Activated CD8-positive, alpha-beta T cell treated with anti-CD3 and anti-CD28 coated beads, Interleukin-2, amount 10 ng/mL, durations not matched to agents 7 days and 5 days (primary cell): ENCODE data around the gene SPAG9. TPM values are rescaled to one million over a fixed set of nuclear protein-coding genes. Genes with fewer than 3 reads are reported as not detected.

ENCODE experiments used
- ATAC-seq: fragments of 150-1000 bp; cut with Tn5 transposase; one replicate; pipeline ENCODE4 v1.10.0; 2021; ENCODE audit warnings: moderate library complexity
- CTCF ChIA-PET: fragments of 350-600 bp; sonication (Branson Sonifier 250); formaldehyde crosslinking; loops from one replicate; lab custom pipeline; 2021; ENCODE audit warnings: antibody characterized with exemption; lab: Charles Lee
- POLR2A ChIA-PET: fragments of 350-600 bp; sonication (Branson Sonifier 250); formaldehyde crosslinking; loops from one replicate; lab custom pipeline; 2021; ENCODE audit warnings: antibody characterized with exemption; lab: Charles Lee
- DNase-seq: peaks from one replicate; pipeline ENCODE4 v3.0.0-alpha.2; 2020
- H3K27ac Mint-ChIP-seq: one replicate; pipeline ENCODE4 v1.8.0; 2021; ENCODE audit warnings: mild to moderate bottlenecking, mixed read lengths
- H3K27me3 Mint-ChIP-seq: one replicate; pipeline ENCODE4 v1.8.0; 2021; ENCODE audit warnings: low read depth, mixed read lengths
- H3K36me3 Mint-ChIP-seq: one replicate; pipeline ENCODE4 v1.8.0; 2021; ENCODE audit warnings: low read depth, mixed read lengths
- H3K4me1 Mint-ChIP-seq: one replicate; pipeline ENCODE4 v1.8.0; 2021; ENCODE audit warnings: low read depth, mixed read lengths
- H3K4me3 Mint-ChIP-seq: one replicate; pipeline ENCODE4 v1.8.0; 2021; ENCODE audit warnings: mild to moderate bottlenecking, mixed read lengths
- H3K9me3 Mint-ChIP-seq: one replicate; pipeline ENCODE4 v1.8.0; 2022; ENCODE audit warnings: mixed read lengths; ENCODE audit not compliant: insufficient read depth
- total RNA-seq, 2 experiments: library from RNA; stranded (reverse); gene quantifications; one replicate each; pipeline ENCODE4 v1.2.3, GENCODE V29; 2021

SPAG9 gene
- total RNA-seq, 2 experiments from 2014 or later, result 39.2 to 42.1 TPM

- CTCF ChIA-PET, result interaction anchor here (2.8 kb wide), 1 partner anchor 64 kb away, joined by 12 read pairs; no protein-coding TSS in a partner anchor
- Mint-ChIP-seq H3K36me3 (peaks cover 1% of the 10 kb centered on the region), H3K4me1 (peaks cover 72% of the 10 kb centered on the region), H3K27ac (peak overlapping the region; percentile 17), H3K4me3 (no peak overlapping the region), H3K27me3 (peaks cover 3% of the 10 kb centered on the region), H3K9me3 (no peaks in the 10 kb centered on the region)
- POLR2A ChIA-PET, result interaction anchor here (0.6 to 10.9 kb wide), 2 partner anchors 50 to 56 kb away, joined by 3 to 109 read pairs; partner anchors contain the start of gene TOB1
- no peak for DNase-seq
- no peak for ATAC-seq
Observed at GRCh38 chr17:50916026-50916707, 204.5 kb downstream of the SPAG9 start.

DNA sequence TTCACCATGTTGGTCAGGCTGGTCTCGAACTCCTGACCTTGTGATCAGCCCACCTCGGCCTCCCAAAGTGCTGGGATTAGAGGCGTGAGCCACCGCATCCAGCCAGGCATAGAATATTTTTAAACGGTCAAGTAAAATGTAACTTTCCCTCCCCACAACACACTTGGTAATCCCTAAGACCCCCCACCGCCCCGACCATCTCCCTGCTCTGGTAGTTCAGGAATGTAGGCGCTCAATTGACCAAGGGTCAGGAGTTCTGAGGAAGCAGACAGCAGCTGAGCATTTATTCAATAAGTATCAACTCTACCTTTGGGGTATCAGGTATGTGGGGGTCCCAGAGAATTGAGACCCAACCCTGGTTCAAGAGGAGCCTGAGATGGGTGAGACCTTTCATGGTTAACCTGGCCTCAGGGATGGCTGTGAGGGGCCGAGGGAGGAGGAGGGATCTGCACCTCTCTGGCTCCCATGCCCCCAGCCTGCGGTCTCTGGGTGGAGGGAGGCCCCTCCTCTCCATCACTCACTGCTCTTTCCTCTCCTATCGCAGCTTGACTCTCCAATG is 206.1 kb downstream of the SPAG9 start:
- Mint-ChIP-seq H3K4me3 (no peak overlapping the region), H3K27me3 (no peaks in the 10 kb centered on the region), H3K27ac (peak overlapping the region; percentile 39), H3K9me3 (no peaks in the 10 kb centered on the region), H3K36me3 (peaks cover 1% of the 10 kb centered on the region), H3K4me1 (peaks cover 77% of the 10 kb centered on the region)
- ChIA-PET POLR2A (interaction anchor here (10.9 kb wide), 1 partner anchor 49 kb away, joined by 109 read pairs; the partner anchor contains the start of gene TOB1), CTCF (interaction anchor here (1.1 to 2.8 kb wide), 2 partner anchors 48 to 62 kb away, joined by 4 to 12 read pairs; partner anchors contain the start of gene TOB1)
- ATAC-seq (no peak), DNase-seq (no peak)

GRCh38 chr17:50913120-50913519 is 207.5 kb downstream of the SPAG9 start:
- no peaks in the 10 kb centered on the region for H3K9me3 Mint-ChIP-seq
- peak overlapping the region; percentile 66 for H3K27ac Mint-ChIP-seq

More at GRCh38 chr17:50913120-50913519, 207.5 kb downstream of the SPAG9 start:
- peaks cover 2% of the 10 kb centered on the region for H3K27me3 Mint-ChIP-seq
- ChIA-PET CTCF (interaction anchor here (1.2 to 2.3 kb wide), 2 partner anchors 47 to 61 kb away, joined by 5 to 6 read pairs; partner anchors contain the start of gene TOB1), POLR2A (interaction anchor here (4.4 to 10.9 kb wide), 2 partner anchors 47 kb away, joined by 64 to 109 read pairs; partner anchors contain the start of gene TOB1)
- no peak for DNase-seq
- H3K4me1 Mint-ChIP-seq, result peaks cover 78% of the 10 kb centered on the region
- H3K4me3 Mint-ChIP-seq, result no peak overlapping the region
- H3K36me3 Mint-ChIP-seq, result peaks cover 1% of the 10 kb centered on the region
- ATAC-seq, result no peak

Other genes starting within 250 kb of the SPAG9 start
- 100 to 1,000 TPM; 148 to 150 TPM for gene NME1, start 32.7 kb upstream of the SPAG9 start, total RNA-seq
- gene NME2, start 45.5 kb upstream of the SPAG9 start, total RNA-seq, result 100 to 1,000 TPM; 502 to 542 TPM
- gene MBTD1, start 139.2 kb upstream of the SPAG9 start, total RNA-seq, result 10 to 100 TPM; 10.4 to 11.4 TPM
- gene UTP18, start 139.7 kb upstream of the SPAG9 start, total RNA-seq, result 10 to 100 TPM; 47.4 to 52.1 TPM